WTC11 (cell line): Measurements from ENCODE around the gene SLC28A1. TPM values are rescaled to one million over a fixed set of nuclear protein-coding genes. Genes with fewer than 3 reads are reported as not detected.

Experiments
- ATAC-seq: fragments of 200-7000 bp; cut with Tn5 transposase; 2 replicates; pipeline ENCODE4 v1.10.0; 2021; ENCODE audit warnings: mild to moderate bottlenecking, moderate library complexity
- CTCF ChIA-PET: fragments of 300-600 bp; sonication (Branson Sonifier 250); formaldehyde crosslinking; loops from one replicate; lab custom pipeline; 2021; ENCODE audit warnings: antibody characterized with exemption; lab: Charles Lee
- POLR2A ChIA-PET: fragments of 350-600 bp; sonication (Branson Sonifier 250); formaldehyde crosslinking; loops from one replicate; lab custom pipeline; 2021; ENCODE audit warnings: antibody characterized with exemption; lab: Charles Lee
- DNase-seq: peaks from one replicate; pipeline ENCODE4 v3.0.0; 2021; ENCODE audit warnings: low spot score
- H3K27ac Mint-ChIP-seq: 2 replicates; pipeline ENCODE4 v1.8.0; 2021; ENCODE audit warnings: mixed read lengths
- H3K27me3 Mint-ChIP-seq: 2 replicates; pipeline ENCODE4 v1.8.0; 2021; ENCODE audit warnings: low read depth, mild to moderate bottlenecking, moderate library complexity, mixed read lengths
- H3K36me3 Mint-ChIP-seq: 2 replicates; pipeline ENCODE4 v1.8.0; 2021; ENCODE audit warnings: mixed read lengths
- H3K4me1 Mint-ChIP-seq: 2 replicates; pipeline ENCODE4 v1.8.0; 2022; ENCODE audit warnings: mixed read lengths
- H3K4me3 Mint-ChIP-seq: 2 replicates; pipeline ENCODE4 v1.8.0; 2021; ENCODE audit warnings: mild to moderate bottlenecking, moderate library complexity, mixed read lengths
- H3K9me3 Mint-ChIP-seq: 2 replicates; pipeline ENCODE4 v1.8.0; 2021; ENCODE audit warnings: mixed read lengths
- ERG ChIP-seq: fragments of 250-450 bp; sonication (Bioruptor Pico); IDR thresholded peaks from 2 replicates; pipeline ENCODE4 v1.8.0; 2021; ENCODE audit warnings: mild to moderate bottlenecking
- FOXK1 ChIP-seq: sonication (generic); formaldehyde crosslinking; IDR thresholded peaks from 2 replicates; pipeline ENCODE4 v1.8.0; 2022; ENCODE audit warnings: mild to moderate bottlenecking, moderate library complexity, missing genetic modification reagents
- FOXP1 ChIP-seq: sonication (generic); formaldehyde crosslinking; IDR thresholded peaks from 2 replicates; pipeline ENCODE4 v1.8.0; 2022; ENCODE audit warnings: missing genetic modification reagents, mild to moderate bottlenecking, moderate library complexity, borderline replicate concordance
- MXD4 ChIP-seq: fragments of 250-450 bp; sonication (Bioruptor Pico); IDR thresholded peaks from 2 replicates; pipeline ENCODE4 v1.8.0; 2021; ENCODE audit warnings: mild to moderate bottlenecking, moderate library complexity, borderline replicate concordance
- NFYB ChIP-seq: sonication (generic); formaldehyde crosslinking; conservative IDR thresholded peaks from 2 replicates; pipeline ENCODE4 v1.8.0; 2022; ENCODE audit warnings: low read depth, missing genetic modification reagents
- RORB ChIP-seq: fragments of 250-450 bp; sonication (Bioruptor Pico); IDR thresholded peaks from 2 replicates; pipeline ENCODE4 v1.9.0; 2021; ENCODE audit warnings: mild to moderate bottlenecking
- SMAD3 ChIP-seq: sonication (generic); formaldehyde crosslinking; IDR thresholded peaks from 2 replicates; pipeline ENCODE4 v1.8.0; 2022; ENCODE audit warnings: missing genetic modification reagents, mild to moderate bottlenecking, borderline replicate concordance
- SP1 ChIP-seq: sonication (generic); formaldehyde crosslinking; conservative IDR thresholded peaks from 2 replicates; pipeline ENCODE4 v1.8.1; 2022; ENCODE audit warnings: missing genetic modification reagents
- TEAD4 ChIP-seq: sonication (generic); formaldehyde crosslinking; IDR thresholded peaks from 2 replicates; pipeline ENCODE4 v1.8.0; 2022; ENCODE audit warnings: mild to moderate bottlenecking, missing genetic modification reagents
- ZNF121 ChIP-seq: sonication (generic); formaldehyde crosslinking; IDR thresholded peaks from 2 replicates; pipeline ENCODE4 v1.8.0; 2023; ENCODE audit warnings: missing genetic modification reagents
- ZNF263 ChIP-seq: sonication (generic); formaldehyde crosslinking; IDR thresholded peaks from 2 replicates; pipeline ENCODE4 v1.8.1; 2022; ENCODE audit warnings: low read depth, mild to moderate bottlenecking, moderate library complexity, missing genetic modification reagents
- total RNA-seq: library from RNA; stranded (reverse); gene quantifications from 3 replicates; pipeline ENCODE4 v1.2.3, GENCODE V29; 2021
- TF ChIP-seq, protein P1 (sequence below): sonication (generic); formaldehyde crosslinking; IDR thresholded peaks from 2 replicates; pipeline ENCODE4 v1.8.0; 2022; ENCODE audit warnings: missing genetic modification reagents
- TF ChIP-seq, protein P2 (sequence below): sonication (generic); formaldehyde crosslinking; conservative IDR thresholded peaks from 2 replicates; pipeline ENCODE4 v1.8.1; 2023; ENCODE audit warnings: mild to moderate bottlenecking, low read depth, missing genetic modification reagents, moderate library complexity
- TF ChIP-seq, protein P3 (sequence below): sonication (generic); formaldehyde crosslinking; IDR thresholded peaks from 2 replicates; pipeline ENCODE4 v1.8.0; 2023; ENCODE audit warnings: missing genetic modification reagents, mild to moderate bottlenecking, borderline replicate concordance
- TF ChIP-seq, protein P4 (sequence below): sonication (generic); formaldehyde crosslinking; IDR thresholded peaks from 2 replicates; pipeline ENCODE4 v1.8.0; 2022; ENCODE audit warnings: mild to moderate bottlenecking, missing genetic modification reagents
- TF ChIP-seq, protein P5 (sequence below): sonication (generic); formaldehyde crosslinking; IDR thresholded peaks from 2 replicates; pipeline ENCODE4 v1.8.1; 2022; ENCODE audit warnings: low read depth, mild to moderate bottlenecking, moderate library complexity, missing genetic modification reagents, borderline replicate concordance
- TF ChIP-seq, protein P6 (sequence below): fragments of 250-450 bp; sonication (Bioruptor Pico); IDR thresholded peaks from 2 replicates; pipeline ENCODE4 v2.1.2; 2022; ENCODE audit warnings: mild to moderate bottlenecking, moderate library complexity

Gene SLC28A1
- total RNA-seq, 1 experiment from 2014 or later = not detected

DNA sequence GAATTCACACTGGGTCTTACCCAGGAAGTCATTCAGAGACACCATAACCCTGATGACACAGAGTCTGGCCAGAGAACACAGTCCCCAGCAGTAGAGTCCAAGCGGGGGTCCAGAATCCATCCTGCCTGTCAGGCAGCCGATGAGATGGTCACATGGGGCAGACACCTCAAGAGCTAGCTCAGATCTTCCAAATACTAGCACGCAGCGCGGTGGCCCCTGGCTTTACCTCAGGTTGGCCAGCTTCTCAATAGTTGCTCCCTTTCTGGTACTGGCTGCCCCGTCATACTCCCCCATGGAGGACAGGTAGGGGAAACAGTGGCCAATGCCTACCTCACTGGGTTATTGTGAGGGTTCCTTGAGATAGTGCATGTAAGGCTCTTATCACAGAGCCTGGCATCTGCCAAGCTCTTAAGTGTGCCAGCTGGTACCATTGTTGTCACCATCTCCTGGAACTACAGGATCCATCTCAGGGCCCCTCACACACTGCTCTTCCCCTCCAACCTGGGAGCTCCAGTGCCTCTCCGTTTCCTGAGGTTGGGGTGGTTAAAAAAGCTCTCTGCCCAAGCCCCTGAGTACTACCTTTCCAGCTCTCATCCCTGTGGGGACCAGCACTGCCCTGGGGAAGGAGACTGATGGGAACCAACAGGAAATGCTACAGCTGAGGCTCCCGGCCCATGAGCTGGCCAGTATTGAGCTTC is 3.5 kb upstream of the SLC28A1 start:
- H3K27me3 Mint-ChIP-seq = no peaks in the 10 kb centered on the region
- no peaks in the 10 kb centered on the region for H3K9me3 Mint-ChIP-seq
- H3K27ac Mint-ChIP-seq = no peak overlapping the region
- ATAC-seq = no peak
- POLR2A ChIA-PET = interaction anchor here (1.6 kb wide), 1 partner anchor 47 kb away, joined by 4 read pairs; no protein-coding TSS in a partner anchor
- H3K4me3 Mint-ChIP-seq = no peak overlapping the region
- DNase-seq = no peak
- CTCF ChIA-PET = interaction anchor here (3.1 kb wide), 1 partner anchor 47 kb away, joined by 13 read pairs; no protein-coding TSS in a partner anchor
- H3K4me1 Mint-ChIP-seq = peaks cover 10% of the 10 kb centered on the region
- H3K36me3 Mint-ChIP-seq = no peaks in the 10 kb centered on the region
- TF ChIP-seq TEAD4 (CRISPR knock-in tag) = no peak
- TF ChIP-seq RORB = no peak
- TF ChIP-seq, protein P1, sequence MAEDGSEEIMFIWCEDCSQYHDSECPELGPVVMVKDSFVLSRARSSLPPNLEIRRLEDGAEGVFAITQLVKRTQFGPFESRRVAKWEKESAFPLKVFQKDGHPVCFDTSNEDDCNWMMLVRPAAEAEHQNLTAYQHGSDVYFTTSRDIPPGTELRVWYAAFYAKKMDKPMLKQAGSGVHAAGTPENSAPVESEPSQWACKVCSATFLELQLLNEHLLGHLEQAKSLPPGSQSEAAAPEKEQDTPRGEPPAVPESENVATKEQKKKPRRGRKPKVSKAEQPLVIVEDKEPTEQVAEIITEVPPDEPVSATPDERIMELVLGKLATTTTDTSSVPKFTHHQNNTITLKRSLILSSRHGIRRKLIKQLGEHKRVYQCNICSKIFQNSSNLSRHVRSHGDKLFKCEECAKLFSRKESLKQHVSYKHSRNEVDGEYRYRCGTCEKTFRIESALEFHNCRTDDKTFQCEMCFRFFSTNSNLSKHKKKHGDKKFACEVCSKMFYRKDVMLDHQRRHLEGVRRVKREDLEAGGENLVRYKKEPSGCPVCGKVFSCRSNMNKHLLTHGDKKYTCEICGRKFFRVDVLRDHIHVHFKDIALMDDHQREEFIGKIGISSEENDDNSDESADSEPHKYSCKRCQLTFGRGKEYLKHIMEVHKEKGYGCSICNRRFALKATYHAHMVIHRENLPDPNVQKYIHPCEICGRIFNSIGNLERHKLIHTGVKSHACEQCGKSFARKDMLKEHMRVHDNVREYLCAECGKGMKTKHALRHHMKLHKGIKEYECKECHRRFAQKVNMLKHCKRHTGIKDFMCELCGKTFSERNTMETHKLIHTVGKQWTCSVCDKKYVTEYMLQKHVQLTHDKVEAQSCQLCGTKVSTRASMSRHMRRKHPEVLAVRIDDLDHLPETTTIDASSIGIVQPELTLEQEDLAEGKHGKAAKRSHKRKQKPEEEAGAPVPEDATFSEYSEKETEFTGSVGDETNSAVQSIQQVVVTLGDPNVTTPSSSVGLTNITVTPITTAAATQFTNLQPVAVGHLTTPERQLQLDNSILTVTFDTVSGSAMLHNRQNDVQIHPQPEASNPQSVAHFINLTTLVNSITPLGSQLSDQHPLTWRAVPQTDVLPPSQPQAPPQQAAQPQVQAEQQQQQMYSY (CRISPR knock-in tag) = no peak
- TF ChIP-seq, protein P2, sequence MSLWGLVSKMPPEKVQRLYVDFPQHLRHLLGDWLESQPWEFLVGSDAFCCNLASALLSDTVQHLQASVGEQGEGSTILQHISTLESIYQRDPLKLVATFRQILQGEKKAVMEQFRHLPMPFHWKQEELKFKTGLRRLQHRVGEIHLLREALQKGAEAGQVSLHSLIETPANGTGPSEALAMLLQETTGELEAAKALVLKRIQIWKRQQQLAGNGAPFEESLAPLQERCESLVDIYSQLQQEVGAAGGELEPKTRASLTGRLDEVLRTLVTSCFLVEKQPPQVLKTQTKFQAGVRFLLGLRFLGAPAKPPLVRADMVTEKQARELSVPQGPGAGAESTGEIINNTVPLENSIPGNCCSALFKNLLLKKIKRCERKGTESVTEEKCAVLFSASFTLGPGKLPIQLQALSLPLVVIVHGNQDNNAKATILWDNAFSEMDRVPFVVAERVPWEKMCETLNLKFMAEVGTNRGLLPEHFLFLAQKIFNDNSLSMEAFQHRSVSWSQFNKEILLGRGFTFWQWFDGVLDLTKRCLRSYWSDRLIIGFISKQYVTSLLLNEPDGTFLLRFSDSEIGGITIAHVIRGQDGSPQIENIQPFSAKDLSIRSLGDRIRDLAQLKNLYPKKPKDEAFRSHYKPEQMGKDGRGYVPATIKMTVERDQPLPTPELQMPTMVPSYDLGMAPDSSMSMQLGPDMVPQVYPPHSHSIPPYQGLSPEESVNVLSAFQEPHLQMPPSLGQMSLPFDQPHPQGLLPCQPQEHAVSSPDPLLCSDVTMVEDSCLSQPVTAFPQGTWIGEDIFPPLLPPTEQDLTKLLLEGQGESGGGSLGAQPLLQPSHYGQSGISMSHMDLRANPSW (CRISPR knock-in tag) = no peak
- TF ChIP-seq FOXK1 (CRISPR knock-in tag) = no peak
- TF ChIP-seq ERG (CRISPR knock-in tag) = no peak
- TF ChIP-seq, protein P3, sequence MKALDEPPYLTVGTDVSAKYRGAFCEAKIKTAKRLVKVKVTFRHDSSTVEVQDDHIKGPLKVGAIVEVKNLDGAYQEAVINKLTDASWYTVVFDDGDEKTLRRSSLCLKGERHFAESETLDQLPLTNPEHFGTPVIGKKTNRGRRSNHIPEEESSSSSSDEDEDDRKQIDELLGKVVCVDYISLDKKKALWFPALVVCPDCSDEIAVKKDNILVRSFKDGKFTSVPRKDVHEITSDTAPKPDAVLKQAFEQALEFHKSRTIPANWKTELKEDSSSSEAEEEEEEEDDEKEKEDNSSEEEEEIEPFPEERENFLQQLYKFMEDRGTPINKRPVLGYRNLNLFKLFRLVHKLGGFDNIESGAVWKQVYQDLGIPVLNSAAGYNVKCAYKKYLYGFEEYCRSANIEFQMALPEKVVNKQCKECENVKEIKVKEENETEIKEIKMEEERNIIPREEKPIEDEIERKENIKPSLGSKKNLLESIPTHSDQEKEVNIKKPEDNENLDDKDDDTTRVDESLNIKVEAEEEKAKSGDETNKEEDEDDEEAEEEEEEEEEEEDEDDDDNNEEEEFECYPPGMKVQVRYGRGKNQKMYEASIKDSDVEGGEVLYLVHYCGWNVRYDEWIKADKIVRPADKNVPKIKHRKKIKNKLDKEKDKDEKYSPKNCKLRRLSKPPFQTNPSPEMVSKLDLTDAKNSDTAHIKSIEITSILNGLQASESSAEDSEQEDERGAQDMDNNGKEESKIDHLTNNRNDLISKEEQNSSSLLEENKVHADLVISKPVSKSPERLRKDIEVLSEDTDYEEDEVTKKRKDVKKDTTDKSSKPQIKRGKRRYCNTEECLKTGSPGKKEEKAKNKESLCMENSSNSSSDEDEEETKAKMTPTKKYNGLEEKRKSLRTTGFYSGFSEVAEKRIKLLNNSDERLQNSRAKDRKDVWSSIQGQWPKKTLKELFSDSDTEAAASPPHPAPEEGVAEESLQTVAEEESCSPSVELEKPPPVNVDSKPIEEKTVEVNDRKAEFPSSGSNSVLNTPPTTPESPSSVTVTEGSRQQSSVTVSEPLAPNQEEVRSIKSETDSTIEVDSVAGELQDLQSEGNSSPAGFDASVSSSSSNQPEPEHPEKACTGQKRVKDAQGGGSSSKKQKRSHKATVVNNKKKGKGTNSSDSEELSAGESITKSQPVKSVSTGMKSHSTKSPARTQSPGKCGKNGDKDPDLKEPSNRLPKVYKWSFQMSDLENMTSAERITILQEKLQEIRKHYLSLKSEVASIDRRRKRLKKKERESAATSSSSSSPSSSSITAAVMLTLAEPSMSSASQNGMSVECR (CRISPR knock-in tag) = no peak
- no peak for TF ChIP-seq ZNF263
- TF ChIP-seq FOXP1 (CRISPR knock-in tag) = no peak
- no peak for TF ChIP-seq SP1 (CRISPR knock-in tag)
- no peak for TF ChIP-seq SMAD3 (CRISPR knock-in tag)
- TF ChIP-seq, protein P4, sequence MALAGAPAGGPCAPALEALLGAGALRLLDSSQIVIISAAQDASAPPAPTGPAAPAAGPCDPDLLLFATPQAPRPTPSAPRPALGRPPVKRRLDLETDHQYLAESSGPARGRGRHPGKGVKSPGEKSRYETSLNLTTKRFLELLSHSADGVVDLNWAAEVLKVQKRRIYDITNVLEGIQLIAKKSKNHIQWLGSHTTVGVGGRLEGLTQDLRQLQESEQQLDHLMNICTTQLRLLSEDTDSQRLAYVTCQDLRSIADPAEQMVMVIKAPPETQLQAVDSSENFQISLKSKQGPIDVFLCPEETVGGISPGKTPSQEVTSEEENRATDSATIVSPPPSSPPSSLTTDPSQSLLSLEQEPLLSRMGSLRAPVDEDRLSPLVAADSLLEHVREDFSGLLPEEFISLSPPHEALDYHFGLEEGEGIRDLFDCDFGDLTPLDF (CRISPR knock-in tag) = no peak
- no peak for TF ChIP-seq NFYB (CRISPR knock-in tag)
- no peak for TF ChIP-seq MXD4 (CRISPR knock-in tag)
- TF ChIP-seq, protein P5, sequence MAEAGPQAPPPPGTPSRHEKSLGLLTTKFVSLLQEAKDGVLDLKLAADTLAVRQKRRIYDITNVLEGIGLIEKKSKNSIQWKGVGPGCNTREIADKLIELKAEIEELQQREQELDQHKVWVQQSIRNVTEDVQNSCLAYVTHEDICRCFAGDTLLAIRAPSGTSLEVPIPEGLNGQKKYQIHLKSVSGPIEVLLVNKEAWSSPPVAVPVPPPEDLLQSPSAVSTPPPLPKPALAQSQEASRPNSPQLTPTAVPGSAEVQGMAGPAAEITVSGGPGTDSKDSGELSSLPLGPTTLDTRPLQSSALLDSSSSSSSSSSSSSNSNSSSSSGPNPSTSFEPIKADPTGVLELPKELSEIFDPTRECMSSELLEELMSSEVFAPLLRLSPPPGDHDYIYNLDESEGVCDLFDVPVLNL = no peak
- TF ChIP-seq, protein P6, sequence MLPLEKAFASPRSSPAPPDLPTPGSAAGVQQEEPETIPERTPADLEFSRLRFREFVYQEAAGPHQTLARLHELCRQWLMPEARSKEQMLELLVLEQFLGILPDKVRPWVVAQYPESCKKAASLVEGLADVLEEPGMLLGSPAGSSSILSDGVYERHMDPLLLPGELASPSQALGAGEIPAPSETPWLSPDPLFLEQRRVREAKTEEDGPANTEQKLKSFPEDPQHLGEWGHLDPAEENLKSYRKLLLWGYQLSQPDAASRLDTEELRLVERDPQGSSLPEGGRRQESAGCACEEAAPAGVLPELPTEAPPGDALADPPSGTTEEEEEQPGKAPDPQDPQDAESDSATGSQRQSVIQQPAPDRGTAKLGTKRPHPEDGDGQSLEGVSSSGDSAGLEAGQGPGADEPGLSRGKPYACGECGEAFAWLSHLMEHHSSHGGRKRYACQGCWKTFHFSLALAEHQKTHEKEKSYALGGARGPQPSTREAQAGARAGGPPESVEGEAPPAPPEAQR (CRISPR knock-in tag) = no peak
- no peak for TF ChIP-seq ZNF121 (CRISPR knock-in tag)
